Activated CD4-positive, alpha-beta T cell treated with anti-CD3 and anti-CD28 coated beads, Interleukin-2, amount 50 U/mL, for 24 hours (primary cell): ENCODE results near the gene SLC25A47.
"Not testable (repeated sequence)": the region's sequence is repeated elsewhere in the genome, so short reads cannot be mapped to it uniquely, and the experiment has no call there.

Experiments used
- DNase-seq, 2 donors: peaks; one replicate each; pipeline ENCODE4 v3.0.0-alpha.2; 2020; ENCODE audit warnings: low read depth in 1 of 2, low spot score in 1 of 2

The SLC25A47 gene

GRCh38 chr14:100342826-100343225 lies 19.7 kb downstream of the SLC25A47 start:
- DNase-seq, result not testable (repeated sequence)

- not testable (repeated sequence) for DNase-seq
These were observed 21.5 kb downstream of the SLC25A47 start for GRCh38 chr14:100344657-100345056.

GRCh38 chr14:100345711-100346110 lies 22.6 kb downstream of the SLC25A47 start:
- DNase-seq, result no peak

- DNase-seq, result no peak
These were observed 23.4 kb downstream of the SLC25A47 start for GRCh38 chr14:100346306-100347091.

GRCh38 chr14:100348253-100348729 lies 25.2 kb downstream of the SLC25A47 start:
- DNase-seq, result no peak

GRCh38 chr14:100348784-100349685 lies 25.9 kb downstream of the SLC25A47 start:
- DNase-seq, result no peak

GRCh38 chr14:100350276-100350926 lies 27.3 kb downstream of the SLC25A47 start:
- DNase-seq, result no peak

- no peak for DNase-seq
These were observed 27.8 kb downstream of the SLC25A47 start for GRCh38 chr14:100350986-100351385.

GRCh38 chr14:100358396-100358795 lies 35.3 kb downstream of the SLC25A47 start:
- DNase-seq, result no peak

GRCh38 chr14:100359111-100359510 lies 36.0 kb downstream of the SLC25A47 start:
- no peak for DNase-seq

- no peak for DNase-seq
These were observed 36.7 kb downstream of the SLC25A47 start for GRCh38 chr14:100359881-100360280.

GRCh38 chr14:100361626-100362025 lies 38.5 kb downstream of the SLC25A47 start:
- no peak for DNase-seq

- no peak for DNase-seq
These were observed 39.3 kb downstream of the SLC25A47 start for GRCh38 chr14:100362311-100362927.

- no peak for DNase-seq
These were observed 39.9 kb downstream of the SLC25A47 start for GRCh38 chr14:100363053-100363452.

GRCh38 chr14:100364403-100364802 lies 41.3 kb downstream of the SLC25A47 start:
- DNase-seq, result no peak

- no peak for DNase-seq
These were observed 42.6 kb downstream of the SLC25A47 start for GRCh38 chr14:100365741-100366140.

GRCh38 chr14:100369019-100369418 lies 45.9 kb downstream of the SLC25A47 start:
- no peak for DNase-seq

GRCh38 chr14:100370003-100370402 lies 46.9 kb downstream of the SLC25A47 start:
- DNase-seq, result no peak

GRCh38 chr14:100371773-100372172 lies 48.6 kb downstream of the SLC25A47 start:
- DNase-seq, result no peak

GRCh38 chr14:100372357-100373048 lies 49.4 kb downstream of the SLC25A47 start:
- no peak for DNase-seq
